ENCODE measurements around the gene GMEB2.

Gene GMEB2

GRCh38 chr20:63612276-63612931 is 14.5 kb downstream of the GMEB2 start:
- no peak for DNase-seq

GRCh38 chr20:63611646-63612045 is 15.3 kb downstream of the GMEB2 start:
- DNase-seq: no peak

- DNase-seq: no peak
These were observed 16.1 kb downstream of the GMEB2 start for GRCh38 chr20:63610581-63611435.

- DNase-seq: no peak
These were observed 20.2 kb downstream of the GMEB2 start for GRCh38 chr20:63606686-63607085.

- DNase-seq: no peak
These were observed 24.6 kb downstream of the GMEB2 start for GRCh38 chr20:63602321-63602720.

GRCh38 chr20:63601679-63602078 is 25.2 kb downstream of the GMEB2 start:
- DNase-seq: peak in 1 of 5 donors; percentile 4

GRCh38 chr20:63599396-63600050 is 27.4 kb downstream of the GMEB2 start:
- DNase-seq: no peak

GRCh38 chr20:63598479-63599395 is 28.2 kb downstream of the GMEB2 start:
- DNase-seq: no peak

- DNase-seq: no peak
These were observed 29.0 kb downstream of the GMEB2 start for GRCh38 chr20:63597651-63598478.

- DNase-seq: no peak
These were observed 30.5 kb downstream of the GMEB2 start for GRCh38 chr20:63596423-63596822.

- DNase-seq: no peak
These were observed 31.3 kb downstream of the GMEB2 start for GRCh38 chr20:63595416-63596127.

GRCh38 chr20:63594043-63594561 is 32.8 kb downstream of the GMEB2 start:
- DNase-seq: no peak

GRCh38 chr20:63592661-63593060 is 34.2 kb downstream of the GMEB2 start:
- DNase-seq: no peak

- DNase-seq: no peak
These were observed 35.0 kb downstream of the GMEB2 start for GRCh38 chr20:63591786-63592355.

GRCh38 chr20:63591147-63591533 is 35.8 kb downstream of the GMEB2 start:
- no peak for DNase-seq

- no peak for DNase-seq
These were observed 36.4 kb downstream of the GMEB2 start for GRCh38 chr20:63590218-63591146.

- DNase-seq: no peak
These were observed 37.4 kb downstream of the GMEB2 start for GRCh38 chr20:63589261-63590217.

GRCh38 chr20:63588641-63589041 is 38.3 kb downstream of the GMEB2 start:
- no peak for DNase-seq
